NT2/D1 (cell line): Measurements from ENCODE around the gene AHI1.

Experiments used
- DNase-seq: peaks from one replicate; pipeline ENCODE4 v3.0.0-alpha.2; 2011; ENCODE audit warnings: low read depth, low spot score
- H3K27me3 ChIP-seq: 2 replicates; pipeline ENCODE4 v1.6.0; 2011; ENCODE audit warnings: mild to moderate bottlenecking; ENCODE audit not compliant: insufficient read length, insufficient read depth
- H3K36me3 ChIP-seq: 2 replicates; pipeline ENCODE4 v1.6.1; 2011; ENCODE audit warnings: mild to moderate bottlenecking, low read length, mixed read lengths; ENCODE audit not compliant: insufficient read depth, insufficient read length
- H3K4me1 ChIP-seq: 2 replicates; pipeline ENCODE4 v1.5.1; 2011; ENCODE audit not compliant: insufficient read depth, insufficient read length
- H3K4me3 ChIP-seq: 2 replicates; pipeline ENCODE4 v1.5.1; 2011; ENCODE audit warnings: low read depth; ENCODE audit not compliant: insufficient read length
- H3K9ac ChIP-seq: 2 replicates; pipeline ENCODE4 v1.6.0; 2011; ENCODE audit warnings: low read depth; ENCODE audit not compliant: insufficient read length
- H3K9me3 ChIP-seq: 2 replicates; pipeline ENCODE4 v1.5.1; 2011; ENCODE audit warnings: mild to moderate bottlenecking, low read length; ENCODE audit not compliant: insufficient read depth
- SUZ12 ChIP-seq: IDR thresholded peaks from 2 replicates; pipeline ENCODE4 v1.6.1; 2011; ENCODE audit not compliant: insufficient read length, insufficient read depth; ENCODE audit errors: extremely low read depth
- YY1 ChIP-seq: IDR thresholded peaks from 2 replicates; pipeline ENCODE4 v1.6.1; 2011; ENCODE audit not compliant: insufficient read length, insufficient read depth
- ZNF274 ChIP-seq: IDR thresholded peaks from 2 replicates; pipeline ENCODE4 v1.6.1; 2011; ENCODE audit warnings: mild to moderate bottlenecking, low read depth, low read length

The AHI1 gene

GRCh38 chr6:135318738-135319469 lies 178.6 kb downstream of the AHI1 start:
- H3K27me3 ChIP-seq: no peaks in the 10 kb centered on the region
- TF ChIP-seq ZNF274 (no peak), SUZ12 (no peak), YY1 (no peak)
- no peaks in the 10 kb centered on the region for H3K9me3 ChIP-seq
- no peaks in the 10 kb centered on the region for H3K36me3 ChIP-seq
- H3K9ac ChIP-seq: no peak overlapping the region
- no peak for DNase-seq
- H3K4me1 ChIP-seq: no peaks in the 10 kb centered on the region
- no peak overlapping the region for H3K4me3 ChIP-seq

- H3K36me3 ChIP-seq: no peaks in the 10 kb centered on the region
- no peak for DNase-seq
These were observed 183.0 kb downstream of the AHI1 start for GRCh38 chr6:135314543-135314942.

GRCh38 chr6:135311446-135312200 lies 185.9 kb downstream of the AHI1 start:
- Histone ChIP-seq H3K9me3 (no peaks in the 10 kb centered on the region), H3K36me3 (no peaks in the 10 kb centered on the region), H3K9ac (no peak overlapping the region), H3K27me3 (no peaks in the 10 kb centered on the region), H3K4me3 (no peak overlapping the region), H3K4me1 (no peaks in the 10 kb centered on the region)
- no peak for DNase-seq
- TF ChIP-seq ZNF274 (no peak), YY1 (no peak)

More at GRCh38 chr6:135314543-135314942, 183.0 kb downstream of the AHI1 start:
- Histone ChIP-seq H3K4me1 (no peaks in the 10 kb centered on the region), H3K9me3 (no peaks in the 10 kb centered on the region), H3K27me3 (no peaks in the 10 kb centered on the region), H3K4me3 (no peak overlapping the region), H3K9ac (no peak overlapping the region)
- TF ChIP-seq SUZ12: no peak
- no peak for TF ChIP-seq ZNF274
- TF ChIP-seq YY1: no peak

- Histone ChIP-seq H3K9ac (no peak overlapping the region), H3K4me1 (no peaks in the 10 kb centered on the region), H3K36me3 (no peaks in the 10 kb centered on the region), H3K4me3 (no peak overlapping the region), H3K9me3 (no peaks in the 10 kb centered on the region), H3K27me3 (no peaks in the 10 kb centered on the region)
- DNase-seq: no peak
- TF ChIP-seq SUZ12: no peak
These were observed 187.2 kb downstream of the AHI1 start for GRCh38 chr6:135310291-135310690.

- H3K36me3 ChIP-seq: no peaks in the 10 kb centered on the region
- TF ChIP-seq SUZ12 (no peak), ZNF274 (no peak), YY1 (no peak)
- no peaks in the 10 kb centered on the region for H3K27me3 ChIP-seq
- H3K9ac ChIP-seq: no peak overlapping the region
- no peaks in the 10 kb centered on the region for H3K4me1 ChIP-seq
- no peak overlapping the region for H3K4me3 ChIP-seq
- DNase-seq: no peak
- no peaks in the 10 kb centered on the region for H3K9me3 ChIP-seq
These were observed 190.7 kb downstream of the AHI1 start for GRCh38 chr6:135306740-135307420.

- no peak for DNase-seq
- Histone ChIP-seq H3K9me3 (no peaks in the 10 kb centered on the region), H3K36me3 (no peaks in the 10 kb centered on the region), H3K4me1 (no peaks in the 10 kb centered on the region), H3K27me3 (no peaks in the 10 kb centered on the region), H3K4me3 (no peak overlapping the region), H3K9ac (no peak overlapping the region)
- TF ChIP-seq YY1: no peak
- no peak for TF ChIP-seq ZNF274
- TF ChIP-seq SUZ12: no peak
These were observed 191.4 kb downstream of the AHI1 start for GRCh38 chr6:135306166-135306565.

GRCh38 chr6:135305684-135306083 lies 191.9 kb downstream of the AHI1 start:
- no peaks in the 10 kb centered on the region for H3K9me3 ChIP-seq
- TF ChIP-seq SUZ12 (no peak), ZNF274 (no peak), YY1 (no peak)
- H3K4me3 ChIP-seq: no peak overlapping the region
- no peak for DNase-seq
- no peaks in the 10 kb centered on the region for H3K27me3 ChIP-seq
- H3K9ac ChIP-seq: no peak overlapping the region
- H3K4me1 ChIP-seq: no peaks in the 10 kb centered on the region
- no peaks in the 10 kb centered on the region for H3K36me3 ChIP-seq
